Measurements from ENCODE around the gene TOR3A. TPM values are rescaled to one million over a fixed set of nuclear protein-coding genes. Genes with fewer than 3 reads are reported as not detected.
"Not testable (repeated sequence)": the region's sequence is repeated elsewhere in the genome, so short reads cannot be mapped to it uniquely, and the experiment has no call there.

TOR3A gene
- total RNA-seq, 3 donors from 2014 or later, result 38.7 to 39.9 (median 39.8) TPM

DNA sequence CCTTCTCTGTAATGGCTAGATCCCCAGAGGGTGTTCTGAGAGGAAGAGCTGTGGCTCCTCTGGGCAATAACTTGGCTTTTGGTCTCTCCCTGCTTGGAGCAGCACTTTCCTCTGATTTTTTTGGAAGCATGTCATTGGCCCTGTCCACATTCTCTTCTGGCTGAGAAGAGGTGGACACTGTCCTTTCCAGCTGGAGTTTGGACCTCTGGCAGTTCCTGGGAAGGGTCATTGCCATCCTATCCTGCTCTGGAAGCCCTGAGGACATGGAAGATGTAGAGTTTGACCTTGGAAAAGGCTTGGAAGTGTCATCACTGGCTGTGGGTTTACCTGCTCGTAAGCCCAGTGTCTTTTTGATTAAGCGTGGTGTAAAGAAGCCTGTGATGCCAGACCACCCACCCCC, 26.8 kb downstream of the TOR3A start:
- Mint-ChIP-seq H3K4me1 (ENCODE audit: low read depth) (no peaks in the 10 kb centered on the region), H3K4me3 (no peak overlapping the region)

DNA sequence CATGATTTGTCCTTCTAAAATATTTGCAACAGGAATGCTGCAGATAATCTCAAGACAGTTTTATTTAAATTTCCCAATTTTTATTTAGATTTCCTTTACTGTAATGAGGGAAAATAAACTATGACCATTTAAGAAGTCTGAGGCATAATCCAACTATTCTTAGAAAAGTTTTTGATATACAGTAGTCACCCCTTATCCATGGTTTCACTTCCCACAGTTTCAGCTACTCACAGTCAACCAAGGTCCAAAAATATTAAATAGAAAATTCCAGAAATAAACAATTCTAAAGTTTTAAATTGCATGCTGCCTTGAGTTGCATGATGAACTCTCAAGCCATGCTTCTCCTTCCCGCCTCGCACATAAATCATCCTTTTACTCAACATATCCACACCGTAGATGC, 33.3 kb downstream of the TOR3A start:
- peaks cover 36% of the 10 kb centered on the region for H3K36me3 Mint-ChIP-seq (ENCODE audit: insufficient read depth)
- no peak for ATAC-seq

More for the DNA sequence above, 26.8 kb downstream of the TOR3A start:
- DNase-seq (no peak), ATAC-seq (no peak)
- peaks cover 21% of the 10 kb centered on the region for H3K36me3 Mint-ChIP-seq (ENCODE audit: insufficient read depth)
- no peaks in the 10 kb centered on the region for H3K27me3 Mint-ChIP-seq (ENCODE audit: low read depth)
- H3K9me3 Mint-ChIP-seq, result no peaks in the 10 kb centered on the region

DNA sequence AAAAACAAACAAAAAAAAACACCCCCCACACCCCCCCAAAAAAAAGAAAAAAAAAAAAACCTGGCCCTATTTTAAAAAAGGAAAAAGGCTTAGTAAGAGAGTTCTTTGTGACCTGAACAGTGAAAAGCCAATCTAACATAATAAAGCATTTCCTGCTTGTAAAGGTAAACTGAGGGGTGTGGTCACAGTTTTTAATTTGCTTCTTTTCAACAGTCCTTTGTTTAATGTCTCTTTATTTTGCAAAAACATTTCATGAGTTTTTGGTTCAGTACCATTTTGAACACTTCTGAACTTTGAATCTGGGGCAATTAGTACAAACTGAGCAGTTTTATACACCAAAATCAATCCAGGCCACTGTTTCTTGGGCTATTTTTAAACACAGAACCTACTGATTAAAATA, 37.6 kb downstream of the TOR3A start:
- Mint-ChIP-seq H3K27me3 (ENCODE audit: low read depth) (no peaks in the 10 kb centered on the region), H3K4me1 (ENCODE audit: low read depth) (no peaks in the 10 kb centered on the region), H3K36me3 (ENCODE audit: insufficient read depth) (peaks cover 25% of the 10 kb centered on the region), H3K9me3 (no peaks in the 10 kb centered on the region), H3K4me3 (no peak overlapping the region)
- ATAC-seq (no peak), DNase-seq (no peak)

More for the DNA sequence above, 33.3 kb downstream of the TOR3A start:
- Mint-ChIP-seq H3K27me3 (ENCODE audit: low read depth) (no peaks in the 10 kb centered on the region), H3K4me1 (ENCODE audit: low read depth) (no peaks in the 10 kb centered on the region), H3K4me3 (no peak overlapping the region), H3K9me3 (no peaks in the 10 kb centered on the region)
- no peak for DNase-seq

DNA sequence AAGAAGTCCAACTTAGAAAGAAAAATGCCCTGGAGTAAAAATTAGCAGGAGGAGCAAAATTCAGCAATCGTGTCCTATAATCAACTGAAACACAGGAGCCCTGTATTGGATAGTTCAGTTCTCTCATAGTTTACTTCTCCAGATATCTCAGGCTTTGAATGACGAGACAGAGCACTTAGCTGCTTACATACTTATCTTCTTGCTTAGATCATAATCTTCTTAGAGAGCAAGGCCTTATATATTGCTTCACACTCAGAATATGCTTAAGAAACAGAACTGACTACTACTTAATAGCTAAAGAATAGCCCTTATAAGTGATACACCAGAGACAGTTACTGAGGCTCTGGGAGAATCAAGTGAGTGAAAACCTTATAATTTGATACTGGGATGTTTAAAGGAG, 38.9 kb downstream of the TOR3A start:
- ATAC-seq (no peak), DNase-seq (no peak)
- H3K36me3 Mint-ChIP-seq (ENCODE audit: insufficient read depth), result peaks cover 21% of the 10 kb centered on the region
- no peaks in the 10 kb centered on the region for H3K9me3 Mint-ChIP-seq
- no peaks in the 10 kb centered on the region for H3K4me1 Mint-ChIP-seq (ENCODE audit: low read depth)
- H3K27me3 Mint-ChIP-seq (ENCODE audit: low read depth), result no peaks in the 10 kb centered on the region
- no peak overlapping the region for H3K4me3 Mint-ChIP-seq

DNA sequence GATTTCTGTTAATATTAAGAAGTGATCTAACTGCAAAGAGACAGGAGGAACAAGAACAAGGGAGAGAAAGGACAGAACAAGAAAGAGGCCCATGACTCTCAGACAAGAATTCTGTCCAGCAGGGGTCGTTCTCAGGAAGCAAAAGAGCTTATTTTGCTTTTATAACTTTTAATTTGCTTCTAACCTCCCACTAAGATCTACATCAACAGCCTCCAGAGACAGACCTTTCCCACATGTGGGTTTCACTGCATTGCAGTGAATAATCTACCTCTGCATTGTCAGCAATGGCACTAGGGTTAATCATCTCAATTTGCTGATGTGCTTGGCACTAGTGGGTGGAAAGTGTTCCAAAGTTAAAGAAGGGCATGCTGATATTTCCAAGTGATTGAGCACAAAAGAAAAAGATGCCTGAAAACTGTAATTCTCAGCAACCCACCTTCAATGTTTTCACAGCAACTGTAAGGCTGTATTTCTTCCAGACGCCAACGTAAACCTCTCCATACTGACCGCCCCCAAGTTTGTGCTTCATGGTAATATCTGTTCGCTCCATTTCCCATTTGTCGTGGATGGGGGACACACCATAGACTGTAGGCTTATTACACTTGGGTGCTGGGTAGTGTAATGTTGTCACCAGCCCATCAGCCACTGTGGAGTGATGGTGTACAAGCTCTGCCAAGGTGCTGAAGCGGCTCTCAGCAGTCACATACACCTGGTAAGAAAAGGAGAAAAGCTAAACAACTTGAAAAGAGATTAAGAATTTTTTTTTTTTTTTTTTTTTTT, 39.5 kb downstream of the TOR3A start:
- DNase-seq (peak; percentile 48), ATAC-seq (peak; percentile 55 to 63)
- Mint-ChIP-seq H3K36me3 (ENCODE audit: insufficient read depth) (peaks cover 21% of the 10 kb centered on the region), H3K27me3 (ENCODE audit: low read depth) (no peaks in the 10 kb centered on the region), H3K4me1 (ENCODE audit: low read depth) (no peaks in the 10 kb centered on the region), H3K4me3 (no peak overlapping the region), H3K9me3 (no peaks in the 10 kb centered on the region)

DNA sequence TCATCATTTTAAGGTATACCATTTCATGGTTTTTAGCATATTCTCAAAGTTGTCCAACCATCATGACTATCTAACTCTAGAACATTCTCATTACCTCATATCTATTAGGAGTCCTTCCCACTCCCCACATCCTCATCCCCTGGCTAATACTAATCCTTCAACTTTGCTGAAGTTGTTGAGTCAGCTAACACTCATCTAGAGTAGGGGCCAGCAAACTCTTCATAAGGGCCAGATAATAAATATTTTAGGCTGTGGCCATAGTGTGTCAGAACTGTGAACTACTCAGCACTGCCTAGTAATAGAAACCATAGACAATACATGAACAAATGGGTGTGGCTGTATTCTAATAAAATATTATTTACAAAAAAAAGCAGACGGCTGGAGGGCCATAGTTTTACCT, 43.0 kb downstream of the TOR3A start:
- DNase-seq, result no peak
- Mint-ChIP-seq H3K9me3 (no peaks in the 10 kb centered on the region), H3K36me3 (ENCODE audit: insufficient read depth) (peaks cover 7% of the 10 kb centered on the region), H3K4me3 (no peak overlapping the region), H3K4me1 (ENCODE audit: low read depth) (peaks cover 17% of the 10 kb centered on the region), H3K27me3 (ENCODE audit: low read depth) (no peaks in the 10 kb centered on the region)
- ATAC-seq, result no peak

DNA sequence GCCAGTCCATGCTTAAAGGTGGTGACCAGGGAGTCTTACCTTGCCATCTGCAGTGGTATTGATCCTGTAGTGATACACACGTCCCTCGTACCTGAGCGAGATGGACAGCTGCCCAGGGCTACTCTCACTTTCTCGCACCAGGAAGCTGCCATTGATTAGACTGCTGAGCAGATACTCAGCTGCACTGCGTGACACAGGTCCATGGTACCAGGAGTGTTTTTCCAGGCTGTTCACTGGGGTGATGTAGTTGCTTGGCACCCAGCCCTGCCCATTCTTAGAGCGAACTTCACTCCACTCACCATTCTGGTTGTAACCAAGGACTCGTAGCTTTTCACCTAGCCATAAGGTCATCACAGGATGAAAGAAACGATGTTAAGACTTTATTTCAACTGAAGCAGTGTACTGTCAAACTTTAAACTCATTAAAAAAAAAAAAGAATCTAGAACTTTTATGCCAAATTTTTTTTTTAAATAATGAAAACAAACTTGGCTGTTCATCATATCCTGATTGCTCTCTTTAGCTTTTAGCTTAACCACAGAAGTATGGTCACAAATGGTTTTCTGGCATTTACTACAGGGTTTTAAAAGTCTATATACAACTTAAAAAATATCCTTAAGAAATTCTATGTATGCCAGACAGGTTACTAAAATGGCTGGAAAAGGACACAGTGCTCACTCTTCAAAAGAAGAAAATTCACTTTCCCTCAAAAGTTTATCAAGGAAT, 44.6 kb downstream of the TOR3A start:
- Mint-ChIP-seq H3K9me3 (no peaks in the 10 kb centered on the region), H3K4me3 (no peak overlapping the region), H3K36me3 (ENCODE audit: insufficient read depth) (peaks cover 11% of the 10 kb centered on the region), H3K4me1 (ENCODE audit: low read depth) (peaks cover 22% of the 10 kb centered on the region), H3K27me3 (ENCODE audit: low read depth) (no peaks in the 10 kb centered on the region)
- DNase-seq (no peak), ATAC-seq (no peak)

DNA sequence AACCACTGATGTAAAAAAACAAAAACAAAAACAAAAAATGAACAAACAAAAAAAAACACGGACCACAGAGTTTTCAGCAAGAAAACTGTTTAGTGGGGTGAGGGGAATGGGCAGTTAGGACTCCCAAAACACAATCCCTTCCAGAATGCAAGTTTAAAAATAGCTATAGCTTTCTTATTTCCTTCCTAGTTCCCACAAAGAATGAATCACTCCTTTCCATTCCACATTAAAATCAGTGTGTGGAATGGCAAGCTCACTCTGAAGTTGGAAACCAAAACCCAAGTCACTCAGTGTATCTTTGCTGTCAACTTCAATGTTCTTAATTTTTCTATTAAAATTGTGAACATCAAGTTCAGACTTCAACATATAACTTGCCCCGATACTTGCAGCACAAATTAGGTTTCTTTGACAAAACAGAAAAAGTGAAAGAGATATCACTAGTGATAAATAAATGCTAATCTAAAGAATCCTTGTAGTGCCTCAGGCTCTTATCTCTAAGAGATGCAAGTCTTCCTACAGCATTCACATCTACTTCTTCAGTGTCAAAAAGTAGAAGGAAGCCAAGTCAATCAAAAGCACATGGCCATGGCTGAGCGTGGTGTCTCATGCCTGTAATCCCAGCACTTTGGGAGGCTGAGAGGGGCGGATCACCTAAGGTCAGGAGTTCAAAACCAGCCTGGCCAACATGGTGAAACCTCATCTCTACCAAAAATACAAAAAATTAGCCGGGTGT, 45.5 kb downstream of the TOR3A start:
- H3K27me3 Mint-ChIP-seq (ENCODE audit: low read depth), result no peaks in the 10 kb centered on the region
- peaks cover 11% of the 10 kb centered on the region for H3K36me3 Mint-ChIP-seq (ENCODE audit: insufficient read depth)
- peaks cover 22% of the 10 kb centered on the region for H3K4me1 Mint-ChIP-seq (ENCODE audit: low read depth)
- H3K4me3 Mint-ChIP-seq, result no peak overlapping the region
- DNase-seq (no peak), ATAC-seq (no peak)
- no peaks in the 10 kb centered on the region for H3K9me3 Mint-ChIP-seq

DNA sequence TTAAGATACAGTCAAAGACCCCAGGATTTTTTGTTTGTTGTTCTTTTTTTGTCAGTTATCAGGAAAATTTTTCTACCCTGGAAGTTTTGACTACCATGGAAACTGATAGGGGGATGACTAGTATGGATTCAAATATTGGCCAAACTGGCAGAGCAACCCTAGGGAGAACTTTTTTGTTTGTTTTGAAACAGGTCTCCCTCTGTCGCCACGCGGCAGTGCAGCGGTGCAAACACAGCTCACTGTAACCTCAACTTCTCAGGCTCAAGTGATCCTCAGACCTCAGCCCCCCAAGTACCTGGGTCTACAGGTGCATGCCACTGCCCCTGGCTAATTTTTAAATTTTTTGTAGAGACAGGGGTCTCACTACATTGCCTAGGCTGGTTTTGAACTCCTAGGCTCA, 46.6 kb downstream of the TOR3A start:
- Mint-ChIP-seq H3K27me3 (ENCODE audit: low read depth) (no peaks in the 10 kb centered on the region), H3K4me1 (ENCODE audit: low read depth) (peaks cover 22% of the 10 kb centered on the region), H3K4me3 (no peak overlapping the region), H3K9me3 (no peaks in the 10 kb centered on the region), H3K36me3 (ENCODE audit: insufficient read depth) (peaks cover 11% of the 10 kb centered on the region)
- no peak for ATAC-seq
- DNase-seq, result no peak

DNA sequence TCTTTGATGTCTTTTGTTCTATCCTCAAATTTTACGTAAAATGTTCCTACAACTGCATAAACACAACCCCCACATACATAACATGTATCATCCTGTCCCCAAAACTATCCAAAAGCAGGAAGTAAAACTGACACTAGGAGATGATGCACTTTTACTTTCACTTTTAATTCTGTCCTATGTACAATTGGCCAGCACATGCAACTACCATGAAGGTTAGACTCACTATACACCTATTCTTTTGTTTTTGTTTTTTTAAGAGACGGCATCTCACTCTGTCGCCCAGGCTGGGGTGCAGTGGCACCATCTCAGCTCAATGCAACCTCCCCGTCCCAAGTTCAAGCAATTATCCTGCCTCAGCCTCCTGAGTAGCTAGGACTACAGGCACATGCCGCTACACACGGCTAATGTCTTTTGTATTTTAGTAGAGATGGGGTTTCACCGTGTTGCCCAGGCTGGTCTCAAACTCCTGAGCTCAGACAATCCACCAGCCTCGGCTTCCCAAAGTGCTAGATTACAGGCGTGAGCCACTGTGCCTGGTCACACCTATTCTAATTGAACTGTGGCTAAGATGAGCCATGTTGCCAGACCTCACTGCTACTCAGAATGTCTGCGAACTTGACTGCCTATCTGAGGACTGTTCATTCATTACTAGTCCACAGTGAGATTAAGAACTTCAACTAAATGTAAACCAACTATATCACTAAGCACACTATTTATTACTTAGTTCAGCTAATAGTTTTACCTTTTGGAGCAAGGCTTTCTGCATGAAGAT, 48.0 kb downstream of the TOR3A start:
- Mint-ChIP-seq H3K9me3 (no peaks in the 10 kb centered on the region), H3K4me3 (peak overlapping the region; percentile 66), H3K4me1 (ENCODE audit: low read depth) (peaks cover 22% of the 10 kb centered on the region), H3K27me3 (ENCODE audit: low read depth) (no peaks in the 10 kb centered on the region), H3K36me3 (ENCODE audit: insufficient read depth) (peaks cover 9% of the 10 kb centered on the region)
- ATAC-seq (peak; percentile 95 to 96), DNase-seq (no peak)

DNA sequence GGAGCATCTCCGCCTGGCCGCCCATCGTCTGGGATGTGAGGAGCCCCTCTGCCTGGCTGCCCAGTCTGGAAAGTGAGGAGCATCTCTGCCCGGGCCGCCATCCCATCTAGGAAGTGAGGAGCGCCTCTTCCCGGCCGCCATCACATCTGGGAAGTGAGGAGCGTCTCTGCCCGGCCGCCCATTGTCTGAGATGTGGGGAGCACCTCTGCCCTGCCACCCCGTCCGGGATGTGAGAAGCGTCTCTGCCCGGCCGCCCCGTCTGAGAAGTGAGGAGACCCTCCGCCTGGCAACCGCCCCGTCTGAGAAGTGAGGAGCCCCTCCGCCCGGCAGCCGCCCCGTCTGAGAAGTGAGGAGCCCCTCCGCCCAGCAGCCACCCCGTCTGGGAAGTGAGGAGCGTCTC, 53.3 kb downstream of the TOR3A start:
- not testable (repeated sequence) for H3K9me3 Mint-ChIP-seq; H3K27me3 Mint-ChIP-seq (ENCODE audit: low read depth); DNase-seq; H3K4me3 Mint-ChIP-seq; H3K36me3 Mint-ChIP-seq (ENCODE audit: insufficient read depth); H3K4me1 Mint-ChIP-seq (ENCODE audit: low read depth); ATAC-seq

DNA sequence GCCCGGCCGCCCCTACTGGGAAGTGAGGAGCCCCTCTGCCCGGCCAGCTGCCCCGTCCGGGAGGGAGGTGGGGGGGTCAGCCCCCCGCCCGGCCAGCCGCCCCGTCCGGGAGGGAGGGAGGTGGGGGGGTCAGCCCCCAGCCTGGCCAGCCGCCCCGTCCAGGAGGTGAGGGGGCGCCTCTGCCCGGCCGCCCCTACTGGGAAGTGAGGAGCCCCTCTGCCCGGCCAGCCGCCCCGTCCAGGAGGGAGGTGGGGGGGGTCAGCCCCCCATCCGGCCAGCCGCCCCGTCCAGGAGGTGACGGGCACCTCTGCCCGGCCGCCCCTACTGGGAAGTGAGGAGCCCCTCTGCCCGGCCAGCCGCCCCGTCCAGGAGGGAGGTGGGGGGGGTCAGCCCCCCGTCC, 53.8 kb downstream of the TOR3A start:
- not testable (repeated sequence) for H3K4me3 Mint-ChIP-seq; H3K9me3 Mint-ChIP-seq; H3K4me1 Mint-ChIP-seq (ENCODE audit: low read depth); H3K36me3 Mint-ChIP-seq (ENCODE audit: insufficient read depth); DNase-seq; ATAC-seq; H3K27me3 Mint-ChIP-seq (ENCODE audit: low read depth)

DNA sequence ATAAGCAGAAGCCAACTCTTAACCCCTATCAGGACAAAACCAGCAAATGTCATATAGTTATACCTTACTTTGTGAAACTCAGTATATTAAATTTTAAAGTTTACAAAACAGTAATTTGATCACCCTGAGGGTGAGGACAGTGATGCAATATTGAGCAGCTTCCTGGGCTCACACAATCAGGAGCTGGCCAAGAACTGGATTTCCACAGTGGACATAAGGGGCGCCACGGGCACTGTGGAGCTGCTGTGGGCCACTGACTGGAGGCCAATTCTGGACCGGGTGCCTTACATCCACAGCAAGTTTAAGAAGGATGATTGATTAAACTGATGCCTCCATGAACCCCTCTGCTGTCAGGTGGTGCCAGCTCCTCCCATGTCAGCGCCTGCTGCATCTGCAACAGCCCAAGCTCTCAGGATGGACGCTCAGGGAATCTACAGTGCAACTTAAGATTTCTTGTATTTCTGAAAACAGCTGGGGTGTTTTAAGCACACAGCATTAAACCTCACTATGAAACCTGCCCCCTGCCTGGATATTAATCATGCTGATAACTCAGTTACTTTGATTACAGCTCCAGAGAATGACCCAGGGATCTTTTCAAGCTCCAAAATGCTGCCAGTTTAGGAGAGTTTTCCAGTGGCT, 55.9 kb downstream of the TOR3A start:
- Mint-ChIP-seq H3K36me3 (ENCODE audit: insufficient read depth) (peaks cover 6% of the 10 kb centered on the region), H3K9me3 (no peaks in the 10 kb centered on the region), H3K4me1 (ENCODE audit: low read depth) (peaks cover 25% of the 10 kb centered on the region), H3K4me3 (no peak overlapping the region), H3K27me3 (ENCODE audit: low read depth) (no peaks in the 10 kb centered on the region)
- DNase-seq, result no peak
- no peak for ATAC-seq

DNA sequence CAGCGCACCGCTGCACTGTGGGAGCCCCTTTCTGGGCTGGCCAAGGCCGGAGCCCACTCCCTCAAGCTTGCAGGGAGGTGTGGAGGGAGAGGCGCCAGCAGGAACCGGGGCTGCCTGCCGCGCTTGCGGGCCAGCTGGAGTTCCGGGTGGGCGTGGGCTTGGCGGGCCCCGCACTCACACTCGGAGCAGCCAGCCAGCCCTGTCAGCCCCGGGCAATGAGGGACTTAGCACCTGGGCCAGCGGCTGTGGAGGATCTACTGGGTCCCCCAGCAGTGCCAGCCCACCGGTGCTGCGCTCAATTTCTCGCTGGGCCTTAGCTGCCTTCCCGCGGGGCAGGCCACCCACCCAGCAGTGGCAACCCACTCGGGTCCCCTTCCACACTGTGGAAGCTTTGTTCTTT, 56.9 kb downstream of the TOR3A start:
- ATAC-seq; H3K36me3 Mint-ChIP-seq (ENCODE audit: insufficient read depth); H3K27me3 Mint-ChIP-seq (ENCODE audit: low read depth); H3K4me3 Mint-ChIP-seq; H3K9me3 Mint-ChIP-seq; DNase-seq: not testable (repeated sequence)
- peaks cover 28% of the 10 kb centered on the region for H3K4me1 Mint-ChIP-seq (ENCODE audit: low read depth)
